NCI-H510A treated with DMSO at 0.1 percent for 48 hours (cell line): ENCODE data around the gene FREM2.

Source experiments
- DNase-seq: peaks from one replicate; lab custom pipeline; 2025; lab: John Stamatoyannopoulos, UW

Gene FREM2

GRCh38 chr13:38758277-38758676 is 71.4 kb downstream of the FREM2 start:
- no peak for DNase-seq

- DNase-seq = no peak
These were observed 72.5 kb downstream of the FREM2 start for GRCh38 chr13:38759390-38759789.

- DNase-seq = peak; percentile 4
These were observed 76.8 kb downstream of the FREM2 start for GRCh38 chr13:38763446-38764381.

DNA sequence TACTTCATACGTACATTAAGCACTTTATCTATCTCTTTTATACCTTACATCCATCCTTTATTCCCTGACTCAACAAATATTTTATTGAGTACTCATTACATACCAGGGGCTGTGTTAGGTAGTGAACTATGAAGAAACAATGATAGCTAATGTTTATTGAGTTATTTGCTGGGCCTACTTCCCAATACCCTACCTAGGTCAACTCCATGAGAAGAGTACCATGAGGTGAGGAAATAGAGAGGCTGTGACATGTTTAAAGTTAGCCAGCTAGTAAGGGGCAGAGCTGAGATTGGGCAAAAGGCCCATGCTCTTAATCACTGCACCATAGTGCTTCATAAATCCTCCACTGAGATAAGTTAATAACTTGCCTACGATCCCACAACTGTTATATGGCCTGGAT is 79.9 kb downstream of the FREM2 start:
- DNase-seq = no peak

- no peak for DNase-seq
These were observed 80.8 kb downstream of the FREM2 start for GRCh38 chr13:38767506-38768265.

DNA sequence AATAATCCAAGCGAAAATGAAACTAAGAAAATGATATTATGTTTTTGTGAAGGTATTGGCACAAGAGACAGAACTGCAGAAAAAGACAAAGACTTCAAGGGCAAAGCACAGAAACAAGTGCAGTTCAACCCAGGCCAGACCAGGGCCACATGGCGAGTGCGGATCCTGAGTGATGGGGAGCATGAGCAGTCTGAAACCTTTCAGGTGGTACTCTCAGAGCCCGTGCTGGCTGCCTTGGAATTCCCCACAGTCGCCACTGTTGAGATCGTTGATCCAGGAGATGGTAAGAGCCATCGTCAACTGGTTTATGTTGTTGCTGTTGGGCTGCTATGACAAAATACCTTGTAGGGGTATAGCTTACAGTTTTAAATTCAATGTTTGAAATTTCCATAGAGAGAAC is 82.6 kb downstream of the FREM2 start:
- no peak for DNase-seq

- no peak for DNase-seq
These were observed 88.2 kb downstream of the FREM2 start for GRCh38 chr13:38775085-38775484.

GRCh38 chr13:38777347-38778119 is 90.7 kb downstream of the FREM2 start:
- DNase-seq = no peak

GRCh38 chr13:38781539-38781938 is 94.7 kb downstream of the FREM2 start:
- no peak for DNase-seq

DNA sequence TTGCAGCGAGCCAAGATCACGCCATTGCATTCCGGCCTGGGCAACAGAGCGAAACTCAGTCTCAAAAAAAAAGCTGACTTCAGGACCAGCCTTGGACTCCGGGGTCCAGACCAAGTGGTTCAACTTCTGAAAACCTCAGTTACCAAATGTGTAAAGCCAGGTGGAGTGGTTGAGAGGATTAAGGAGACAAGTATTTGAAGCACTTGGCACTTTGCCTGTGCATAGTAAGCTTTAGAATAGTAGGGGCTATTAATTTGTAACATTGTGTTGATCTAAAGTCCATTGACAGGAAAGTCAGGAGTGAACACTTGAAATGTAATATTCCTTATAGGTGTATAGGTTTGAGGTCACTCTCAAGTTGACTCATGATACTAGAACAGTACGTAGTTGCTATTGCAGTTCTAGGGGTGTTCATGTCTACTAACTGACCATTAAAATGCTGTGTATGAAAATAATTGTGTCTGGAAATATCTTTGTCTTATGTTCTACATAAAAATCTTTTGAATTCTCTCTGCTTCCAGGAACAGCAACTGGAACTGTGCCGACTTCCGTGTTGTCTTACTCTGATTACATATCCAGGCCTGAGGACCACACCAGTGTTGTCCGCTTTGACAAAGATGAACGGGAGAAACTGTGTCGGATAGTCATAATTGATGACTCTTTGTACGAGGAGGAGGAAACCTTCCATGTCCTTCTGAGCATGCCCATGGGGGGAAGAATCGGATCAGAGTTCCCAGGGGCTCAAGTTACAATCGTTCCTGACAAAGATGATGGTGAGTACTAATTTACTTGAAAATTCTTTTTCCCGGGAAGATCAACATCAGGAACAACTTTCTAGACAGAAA is 97.4 kb downstream of the FREM2 start:
- DNase-seq = no peak

DNA sequence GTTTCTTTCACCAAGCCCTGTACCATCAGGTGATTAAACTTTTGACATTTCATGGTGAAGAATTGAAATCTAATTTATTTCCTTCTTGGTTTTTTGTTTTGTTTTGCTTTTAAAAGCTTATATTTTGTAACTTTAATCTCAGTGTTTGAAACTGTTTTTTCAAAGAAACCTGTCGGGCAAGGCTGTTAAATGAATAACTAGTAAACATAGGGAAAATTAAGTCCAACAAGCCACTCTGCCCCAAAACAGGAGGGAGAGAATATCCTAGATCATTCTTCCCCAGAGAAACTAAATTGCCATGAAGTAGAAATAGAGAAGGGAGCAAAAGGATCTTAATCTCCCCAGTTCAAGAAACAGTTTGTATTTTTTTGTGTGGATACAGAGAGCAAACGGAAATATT is 98.2 kb downstream of the FREM2 start:
- no peak for DNase-seq

GRCh38 chr13:38785490-38785889 is 98.6 kb downstream of the FREM2 start:
- DNase-seq = no peak

- DNase-seq = no peak
These were observed 100.7 kb downstream of the FREM2 start for GRCh38 chr13:38787550-38787949.

- DNase-seq = no peak
These were observed 110.0 kb downstream of the FREM2 start for GRCh38 chr13:38796890-38797289.

GRCh38 chr13:38803531-38803930 is 116.7 kb downstream of the FREM2 start:
- no peak for DNase-seq

GRCh38 chr13:38804061-38804460 is 117.2 kb downstream of the FREM2 start:
- no peak for DNase-seq

- DNase-seq = no peak
These were observed 117.7 kb downstream of the FREM2 start for GRCh38 chr13:38804536-38804935.

DNA sequence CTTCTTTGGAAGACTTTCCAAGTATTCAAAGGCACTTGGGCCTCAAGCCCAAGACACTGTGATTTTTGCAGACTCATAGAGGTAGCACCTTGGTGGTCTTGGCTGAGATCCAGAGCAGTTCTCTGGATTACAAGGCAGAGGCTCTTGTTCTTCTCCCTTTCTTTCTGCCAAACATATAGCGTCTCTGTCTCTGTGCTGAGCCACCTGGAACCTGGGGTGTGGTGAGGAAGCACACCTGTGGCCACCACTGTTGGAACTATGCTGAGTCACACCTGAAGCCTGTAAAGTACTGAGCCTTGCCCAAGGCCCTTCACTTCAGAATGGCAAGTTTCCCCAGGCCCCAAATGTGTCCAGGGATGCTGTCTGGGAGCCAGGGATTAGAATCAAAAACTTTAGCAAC is 127.5 kb downstream of the FREM2 start:
- no peak for DNase-seq

DNA sequence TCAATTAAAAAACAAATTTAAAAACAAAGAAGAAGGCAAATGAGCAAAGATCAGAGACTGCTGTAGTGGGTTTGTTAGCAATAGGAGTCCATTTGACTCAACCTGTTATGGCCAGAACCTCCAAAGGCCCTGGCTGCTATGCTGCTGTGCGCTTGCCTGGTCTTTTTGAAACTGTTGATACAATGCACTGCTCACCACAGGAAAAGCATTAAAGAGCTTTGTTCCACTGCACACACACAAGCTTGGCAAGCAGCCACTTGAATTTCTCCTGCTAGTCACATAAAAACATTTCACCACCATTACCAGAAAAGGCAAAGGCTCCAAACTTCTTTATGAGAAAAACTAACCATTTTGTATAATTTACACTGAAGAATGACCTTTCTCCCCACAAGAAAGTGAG is 132.2 kb downstream of the FREM2 start:
- DNase-seq = no peak

GRCh38 chr13:38819596-38819995 is 132.7 kb downstream of the FREM2 start:
- no peak for DNase-seq

GRCh38 chr13:38821770-38822551 is 135.1 kb downstream of the FREM2 start:
- DNase-seq = no peak
